Mucosa of gallbladder (tissue), 1 donor: ENCODE data around the gene ATF3. TPM values are rescaled to one million over a fixed set of nuclear protein-coding genes. Genes with fewer than 3 reads are reported as not detected.
"Not testable (repeated sequence)": the region's sequence is repeated elsewhere in the genome, so short reads cannot be mapped to it uniquely, and the experiment has no call there.

Experiments
- DNase-seq: peaks from one replicate; pipeline ENCODE4 v3.0.0-alpha.2; 2020; ENCODE audit warnings: low spot score
- total RNA-seq: library from RNA; stranded (reverse); gene quantifications from one replicate; pipeline ENCODE4 v1.2.1, GENCODE V29; 2021
- donor health status: DM: no; HTN: no; CAD: no.

Gene ATF3
- total RNA-seq, 1 donor from 2014 or later = 17.3 TPM

DNA sequence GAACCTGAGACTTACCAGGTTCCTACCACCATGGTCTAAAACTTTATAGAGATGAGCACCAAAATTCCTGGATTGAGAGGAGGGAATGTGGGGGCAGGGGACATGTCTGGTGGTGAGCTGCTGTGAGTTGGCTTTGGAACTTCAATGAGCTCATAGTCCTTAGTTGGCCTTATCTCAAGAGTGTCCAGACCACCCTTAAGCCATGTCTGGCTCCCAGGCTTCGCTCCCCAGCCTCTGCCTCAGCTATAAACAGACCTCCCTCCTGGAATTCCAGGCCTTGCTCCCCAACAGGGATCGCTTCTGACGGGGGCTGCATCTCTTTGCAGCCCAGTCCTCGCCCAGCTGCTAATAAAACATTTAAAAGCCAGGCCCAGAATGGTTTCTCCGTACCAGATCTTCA, 19.5 kb downstream of the ATF3 start:
- DNase-seq = no peak

DNA sequence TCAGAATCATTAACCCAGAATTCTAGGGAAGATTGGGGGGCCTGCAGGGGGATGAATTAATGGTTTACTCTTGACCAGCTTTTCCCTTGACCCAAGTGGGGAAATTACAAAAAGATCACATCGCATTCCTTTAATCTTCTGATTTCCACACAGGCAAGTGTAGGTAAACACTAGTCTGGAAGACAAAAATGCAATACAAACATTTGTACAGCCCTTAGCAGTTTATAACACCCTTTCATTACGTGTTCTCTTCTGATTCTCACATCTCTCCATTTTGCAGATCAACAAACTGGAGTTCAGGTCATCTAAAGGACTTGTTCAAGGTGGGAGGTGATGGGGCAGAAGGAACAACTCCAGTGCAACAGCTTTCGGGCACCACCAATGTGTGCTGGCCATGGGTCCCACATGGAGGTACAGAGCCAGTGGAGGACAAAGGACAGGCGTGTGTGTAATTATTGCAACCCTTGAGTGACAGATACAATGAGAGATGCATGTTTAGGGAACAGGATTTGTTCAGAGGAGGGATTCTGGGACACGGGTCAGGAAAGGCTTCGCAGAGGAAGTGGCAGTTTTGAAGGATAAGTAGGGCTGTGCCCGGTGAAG, 20.4 kb downstream of the ATF3 start:
- no peak for DNase-seq

DNA sequence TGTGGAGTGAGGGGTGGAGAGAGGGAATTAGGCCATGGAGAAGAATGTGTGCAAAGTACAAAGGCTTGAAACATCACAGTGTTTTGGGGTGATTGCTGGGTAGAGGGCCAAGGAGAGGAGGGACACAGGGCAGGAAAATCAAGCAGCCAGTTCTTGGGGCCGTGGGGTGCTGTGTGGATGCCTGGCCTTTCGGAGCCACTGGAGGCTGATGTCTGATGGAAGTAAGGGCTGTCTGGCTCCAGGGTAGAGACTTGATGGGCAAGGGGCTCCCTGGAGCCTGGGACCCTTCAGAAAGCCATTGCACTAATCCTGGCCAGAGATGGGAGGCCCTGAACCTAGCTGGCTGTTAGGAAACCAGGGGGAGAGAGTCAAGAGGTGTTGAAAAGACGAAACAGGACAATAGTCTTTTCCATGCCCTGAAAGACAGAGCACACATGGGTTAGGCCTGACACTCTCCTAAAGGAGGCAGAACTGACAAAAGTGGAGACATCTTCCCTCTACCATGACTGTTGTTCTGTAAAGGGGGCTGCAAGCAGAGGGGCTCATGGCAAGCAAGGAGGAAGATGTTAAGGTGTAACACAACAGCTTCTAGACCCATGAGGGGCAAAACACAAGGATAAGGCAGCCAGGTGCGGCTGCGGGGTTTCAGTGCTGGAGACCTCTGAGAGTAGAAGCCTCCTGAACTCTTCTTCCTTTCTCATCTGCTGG, 21.0 kb downstream of the ATF3 start:
- DNase-seq = no peak

DNA sequence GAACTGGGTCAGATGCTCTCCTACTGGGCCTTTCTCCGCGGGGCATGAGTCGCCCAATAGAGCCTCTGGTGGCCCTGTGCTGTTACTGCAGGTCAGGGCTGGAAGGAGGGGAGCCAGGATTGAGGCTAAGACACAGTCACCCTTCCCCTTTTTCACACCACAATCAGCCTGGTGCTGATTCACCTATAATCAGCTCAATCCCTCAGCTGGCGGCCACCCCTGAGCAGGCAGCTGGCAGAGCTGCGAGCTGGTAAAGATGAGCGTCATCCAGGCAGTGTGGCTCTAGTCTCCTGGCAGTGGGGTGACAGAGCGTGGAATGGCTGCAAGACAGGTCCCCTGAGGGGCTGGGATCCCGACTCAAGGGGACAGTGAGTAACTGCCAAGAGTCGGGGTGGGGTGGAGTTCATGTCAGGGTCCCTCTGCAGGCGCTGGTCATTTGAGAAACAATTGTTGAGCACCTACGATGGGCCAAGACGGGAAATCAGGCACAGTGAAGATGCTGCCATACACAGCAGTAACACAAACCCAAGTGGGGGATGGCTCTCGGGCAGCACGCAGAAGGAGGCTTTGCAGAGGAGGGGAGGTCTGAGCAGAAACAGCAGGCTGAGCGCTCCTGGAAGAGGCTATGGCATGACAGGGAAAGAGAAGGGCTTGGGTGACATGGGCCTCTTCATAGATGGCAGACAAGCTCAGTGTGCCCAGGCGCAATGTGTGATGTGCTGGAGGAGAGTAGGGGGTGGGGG, 21.8 kb downstream of the ATF3 start:
- peak; percentile 66 for DNase-seq

DNA sequence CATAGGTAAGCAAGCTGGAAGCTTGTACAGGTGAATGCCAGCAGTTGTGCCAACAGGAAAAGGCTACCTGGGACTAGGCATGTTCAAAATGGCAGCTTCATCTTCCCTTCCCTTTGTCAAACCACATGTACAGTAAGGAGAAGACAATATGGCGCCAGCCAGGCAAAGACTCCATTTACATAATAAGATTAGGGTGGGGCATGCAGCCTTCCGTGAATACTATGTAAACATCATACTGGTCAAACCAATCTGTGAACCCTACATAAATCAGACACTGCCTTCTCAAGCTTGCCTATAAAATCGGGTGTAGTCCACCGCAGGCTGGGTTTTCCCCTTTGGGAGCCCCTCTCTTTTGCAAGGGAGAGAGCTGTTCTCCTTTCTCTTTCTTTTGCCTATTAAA, 24.6 kb downstream of the ATF3 start:
- DNase-seq = no peak

DNA sequence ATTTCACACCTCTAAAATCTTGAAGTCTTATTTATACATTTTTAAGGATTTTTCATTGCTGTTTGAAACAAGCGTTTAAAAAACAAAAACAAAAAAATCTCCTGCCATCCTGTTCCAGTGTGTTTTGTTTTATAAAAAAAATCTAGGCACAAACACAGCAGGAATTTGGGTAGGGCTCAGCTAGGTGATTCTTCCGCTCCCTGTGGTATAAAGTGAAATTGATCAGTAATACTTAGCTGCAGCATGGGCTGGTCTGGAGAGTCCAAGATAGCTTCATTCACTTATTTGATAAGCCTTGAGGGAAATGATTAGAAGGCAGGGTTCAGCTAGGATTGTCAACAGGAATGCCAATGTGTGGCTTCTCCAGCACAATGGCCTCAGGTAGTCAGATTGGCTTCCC, 25.7 kb downstream of the ATF3 start:
- DNase-seq = no peak

DNA sequence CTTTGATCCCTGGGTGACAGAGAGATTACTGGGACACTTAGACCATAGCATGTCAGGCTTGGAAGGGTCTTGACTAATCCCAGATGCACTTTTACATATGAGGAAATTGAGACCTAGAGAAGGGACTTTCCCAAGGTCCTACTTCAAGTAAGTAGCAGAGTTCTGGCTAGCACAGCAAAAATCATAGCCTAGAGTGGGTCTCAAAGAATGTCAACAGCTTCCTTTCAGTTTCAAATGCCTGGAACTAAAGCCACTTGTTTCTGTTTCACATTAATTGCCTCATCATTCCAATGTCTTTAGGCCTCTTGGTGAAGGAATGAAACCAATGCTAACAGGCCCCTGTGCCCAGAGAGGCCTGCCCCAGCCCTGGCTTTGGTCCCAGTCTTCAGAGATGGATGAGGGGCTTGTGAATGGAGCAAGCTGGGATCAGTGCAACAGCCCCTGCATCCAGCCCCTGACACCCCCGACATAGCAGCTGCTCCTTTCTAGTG, 26.6 kb downstream of the ATF3 start:
- DNase-seq = no peak

DNA sequence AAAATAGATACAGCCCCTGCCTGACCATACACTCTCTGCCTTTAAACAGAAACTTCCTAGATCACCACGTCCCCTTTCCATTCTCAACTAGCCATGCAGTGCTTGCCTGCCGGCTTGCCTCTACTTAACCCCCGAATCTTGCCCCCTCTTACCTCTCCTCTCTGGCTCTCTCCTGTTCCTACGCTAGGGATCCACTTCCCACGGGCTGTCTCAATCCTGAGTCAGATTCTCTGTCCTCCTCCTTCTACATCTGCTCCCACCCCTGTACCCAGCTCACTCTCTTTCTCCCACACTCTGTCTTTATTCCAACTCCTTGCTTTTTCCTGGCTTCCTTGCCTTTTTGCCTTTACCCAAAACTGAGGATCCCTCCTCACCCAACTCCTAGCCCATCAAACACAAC, 29.3 kb downstream of the ATF3 start:
- DNase-seq = no peak

DNA sequence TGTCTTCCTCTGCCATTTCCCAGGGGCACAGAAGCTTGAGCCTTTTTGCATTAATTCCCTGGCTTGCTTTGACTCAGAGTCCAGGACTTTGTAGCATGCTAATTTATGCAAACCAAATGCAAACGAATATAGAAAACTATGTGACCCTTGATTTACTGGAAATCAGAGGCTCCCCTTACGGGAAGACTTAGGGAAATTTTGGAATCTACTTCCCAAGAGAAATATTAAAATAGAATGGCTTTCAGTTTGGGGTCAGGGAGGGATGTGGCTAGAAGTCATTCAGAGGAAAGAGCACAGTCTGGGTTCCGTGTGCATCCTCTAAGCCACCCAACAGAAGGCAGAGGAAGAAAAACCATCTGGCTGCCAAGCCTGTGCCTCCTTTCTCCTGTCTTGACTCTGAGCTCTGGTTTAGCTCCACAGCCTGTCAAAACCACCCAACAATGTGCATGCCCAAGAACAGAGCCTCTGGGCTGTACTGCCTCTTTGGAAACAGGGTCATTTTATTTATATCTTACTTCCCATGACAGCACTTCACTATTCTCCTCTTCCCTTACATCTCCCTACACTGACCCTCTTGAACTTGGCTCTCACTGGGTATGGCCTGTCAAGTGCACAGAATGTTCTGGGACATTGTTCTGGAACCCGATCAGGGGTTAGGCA, 30.1 kb downstream of the ATF3 start:
- DNase-seq = peak; percentile 32

DNA sequence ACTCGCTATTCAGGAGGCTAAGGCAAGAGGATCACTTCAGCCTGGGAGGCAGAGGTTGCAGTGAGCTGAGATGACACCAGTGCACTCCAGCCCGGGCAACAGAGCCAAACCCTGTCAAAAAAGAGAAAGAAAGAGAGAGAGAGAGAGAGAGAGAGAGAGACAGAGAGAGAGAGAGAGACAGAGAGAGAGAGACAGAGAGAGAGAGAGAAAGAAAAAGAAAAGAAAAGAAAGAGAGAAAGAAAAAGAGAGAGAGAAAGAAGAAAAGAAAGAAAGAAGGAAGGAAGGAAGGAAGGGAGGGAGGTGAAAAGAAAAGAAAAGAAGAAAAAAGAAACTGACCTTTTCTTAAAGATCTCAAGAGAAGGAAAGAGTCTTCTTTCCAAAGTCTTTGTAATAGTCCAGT, 31.0 kb downstream of the ATF3 start:
- DNase-seq = not testable (repeated sequence)

DNA sequence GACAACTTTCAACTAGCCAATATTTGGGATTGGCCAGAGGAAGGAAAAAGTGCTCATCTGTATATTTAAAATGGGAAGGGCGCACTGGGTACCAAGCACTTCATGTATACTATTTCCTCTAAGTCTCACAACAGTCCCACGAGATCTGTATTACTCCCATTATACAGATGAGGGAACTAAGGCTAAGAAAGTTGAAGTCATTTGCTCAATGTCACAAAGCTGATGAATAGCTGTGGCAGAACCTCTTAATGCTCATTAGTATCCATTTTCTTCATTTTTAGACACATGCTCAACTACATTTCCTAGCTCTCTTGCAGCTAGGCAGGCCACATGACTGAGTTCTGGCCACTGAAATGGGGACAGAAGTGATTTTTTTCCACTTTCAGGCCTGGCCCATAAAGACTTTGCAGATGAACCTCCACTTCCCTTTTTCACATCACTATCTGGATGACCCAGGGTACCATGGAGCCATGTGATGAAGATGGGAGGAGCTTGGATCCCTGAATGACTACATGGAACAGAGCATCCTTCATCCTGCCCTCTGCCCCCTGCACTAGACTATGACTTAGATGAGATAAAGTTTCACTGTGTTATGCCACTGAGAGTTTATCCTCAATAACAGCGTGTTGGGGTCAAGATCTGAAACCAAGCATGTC, 31.8 kb downstream of the ATF3 start:
- no peak for DNase-seq

DNA sequence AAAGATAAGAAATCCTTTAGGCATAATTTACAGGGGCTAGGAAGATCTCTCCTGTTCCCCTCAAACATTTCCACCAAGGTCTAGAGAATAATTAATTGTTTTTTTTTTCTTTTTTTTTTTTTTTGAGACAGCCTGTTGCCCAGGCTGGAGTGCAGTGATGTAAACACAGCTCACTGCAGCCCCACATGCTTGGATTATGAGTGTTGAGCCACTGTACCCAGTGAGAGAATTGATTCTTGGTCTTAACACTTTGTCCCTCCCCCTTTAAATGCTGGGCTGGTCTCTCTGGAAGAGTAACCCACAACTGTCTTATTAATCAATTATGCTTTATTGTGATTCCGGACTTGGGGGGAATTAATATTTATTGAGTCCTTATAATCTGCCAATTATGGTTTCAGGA, 33.4 kb downstream of the ATF3 start:
- DNase-seq = no peak

DNA sequence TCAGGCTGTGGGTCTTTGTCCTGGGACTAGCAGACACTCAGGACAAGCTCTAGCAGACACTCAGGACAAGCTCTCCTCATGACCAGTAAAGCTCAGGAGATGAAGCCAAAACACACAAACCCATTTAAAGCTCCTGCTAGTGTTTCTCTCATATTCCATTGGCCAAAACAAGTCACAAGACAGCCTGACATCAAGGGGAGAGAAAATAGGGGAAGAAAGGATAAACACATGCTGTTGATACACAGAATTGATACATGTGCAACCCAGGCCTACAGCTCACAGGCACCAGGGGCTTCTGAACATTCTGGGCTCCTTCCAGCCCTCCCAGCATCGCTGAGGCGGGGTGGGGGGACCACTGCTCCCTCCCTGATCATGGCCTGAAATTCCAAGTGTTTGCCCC, 35.3 kb downstream of the ATF3 start:
- no peak for DNase-seq

DNA sequence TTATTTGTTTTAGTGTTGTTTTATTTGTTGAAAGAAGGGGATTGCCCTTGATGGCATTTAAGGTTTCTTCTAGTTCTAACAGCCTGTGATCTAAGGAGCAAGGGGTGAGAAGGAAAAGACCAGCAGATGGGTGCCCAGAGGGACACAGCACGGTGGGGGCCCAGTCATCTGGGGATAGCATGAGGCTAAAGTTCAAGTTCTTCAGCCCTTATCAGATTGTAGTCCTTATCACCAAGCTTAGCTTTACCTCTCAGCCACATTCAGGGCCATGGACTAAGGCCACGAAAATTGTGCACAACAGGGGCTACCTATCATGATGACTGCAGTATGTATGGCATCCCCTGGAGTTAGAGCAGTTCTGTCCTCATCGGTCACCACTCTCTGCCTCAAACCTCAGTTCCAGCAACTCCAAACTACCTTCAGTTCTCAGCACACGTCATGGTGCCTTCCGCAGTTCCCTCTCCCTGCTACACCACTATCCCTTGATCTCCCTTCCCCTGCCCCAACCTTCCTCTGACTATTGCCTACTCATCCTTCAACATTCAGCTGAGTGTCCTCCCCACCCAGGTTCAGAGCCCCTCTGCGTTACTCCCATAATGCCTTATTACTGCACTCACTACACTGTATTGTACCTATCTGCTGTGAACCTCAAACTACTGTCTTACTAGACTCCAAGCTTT, 36.4 kb downstream of the ATF3 start:
- DNase-seq = no peak

DNA sequence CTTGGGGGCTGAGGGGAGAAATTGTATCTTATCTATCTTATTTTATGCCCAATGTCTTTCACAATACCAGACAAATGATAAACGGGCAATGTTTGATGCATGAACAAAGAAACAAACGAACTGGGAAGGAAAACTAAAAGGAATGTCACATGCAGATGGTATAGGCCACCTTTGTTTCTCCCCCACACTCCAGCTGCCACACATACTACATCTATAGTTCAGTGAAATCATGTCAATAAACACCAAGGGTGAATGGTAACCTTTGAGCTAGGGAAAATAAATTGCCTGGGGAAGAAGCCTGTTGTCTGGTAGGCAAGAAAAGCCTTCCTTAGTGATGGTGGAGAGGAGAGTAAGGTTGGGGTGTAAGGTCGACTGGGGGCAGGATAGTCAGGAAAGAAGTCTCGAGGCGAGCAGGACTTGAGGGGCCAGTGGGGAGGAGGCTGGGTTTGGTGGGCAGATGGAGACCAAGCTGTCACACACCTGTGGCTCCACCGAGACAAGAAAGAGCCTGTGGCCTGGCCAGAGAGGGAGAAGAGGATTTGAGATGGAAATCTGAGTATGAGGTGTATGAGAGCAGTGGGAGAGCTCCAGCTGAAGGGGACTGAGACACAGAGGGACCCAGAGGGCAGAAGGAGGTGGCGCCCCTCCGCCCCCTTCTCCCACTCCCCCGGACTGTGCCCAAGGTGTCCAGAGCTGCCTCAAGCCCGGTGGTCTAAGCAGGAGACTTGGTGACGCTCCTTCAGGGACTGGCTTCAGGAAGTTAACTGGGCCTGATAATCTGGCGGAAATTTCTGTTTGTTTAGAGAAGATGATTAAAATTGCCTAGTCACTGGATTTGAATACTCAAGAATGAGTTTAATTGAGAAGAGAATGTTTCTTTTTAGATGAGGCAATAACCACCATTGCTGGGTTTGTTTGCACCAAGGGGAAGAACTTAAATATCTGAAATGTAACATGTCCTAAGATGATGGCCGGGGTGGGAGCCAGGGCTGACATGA, 37.3 kb downstream of the ATF3 start:
- no peak for DNase-seq

DNA sequence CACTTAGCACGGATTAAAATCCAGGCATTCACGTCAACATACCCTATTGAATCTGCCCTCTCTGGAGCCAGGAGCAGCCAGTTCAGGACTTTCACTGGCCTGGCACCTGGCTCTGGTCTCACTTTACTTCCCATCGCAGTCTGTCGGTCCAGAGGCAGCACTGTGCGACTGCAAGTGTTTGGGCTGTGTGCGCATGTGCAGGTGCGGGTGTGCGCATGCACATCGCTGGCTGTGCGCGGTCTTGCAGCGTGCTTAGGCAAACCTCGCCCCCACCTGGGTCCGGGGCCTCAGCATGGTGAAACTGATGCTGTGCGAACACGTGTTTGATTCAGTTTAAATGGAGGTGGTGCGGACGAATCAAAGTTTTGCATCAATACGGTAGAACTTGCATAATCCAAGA, 38.0 kb downstream of the ATF3 start:
- DNase-seq = no peak

DNA sequence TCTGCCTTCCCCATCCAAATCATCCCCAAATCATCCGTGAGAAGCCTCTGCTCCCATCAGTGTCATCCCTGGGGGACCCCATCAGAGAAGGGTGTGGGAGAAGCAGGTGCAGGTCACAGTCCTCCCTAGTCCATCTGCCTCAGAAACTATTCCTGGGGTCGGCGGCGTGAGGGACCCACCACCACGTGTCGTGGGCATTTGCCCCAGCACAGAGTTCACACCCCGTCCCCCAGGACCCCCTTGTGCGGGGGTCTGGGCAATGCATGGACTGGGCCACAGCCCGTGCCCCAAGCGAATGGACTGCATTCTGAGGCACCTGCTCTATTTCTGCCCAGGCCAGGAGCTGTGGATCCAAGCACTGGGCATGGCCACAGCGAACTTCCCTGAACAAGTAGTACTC, 38.4 kb downstream of the ATF3 start:
- DNase-seq = no peak

DNA sequence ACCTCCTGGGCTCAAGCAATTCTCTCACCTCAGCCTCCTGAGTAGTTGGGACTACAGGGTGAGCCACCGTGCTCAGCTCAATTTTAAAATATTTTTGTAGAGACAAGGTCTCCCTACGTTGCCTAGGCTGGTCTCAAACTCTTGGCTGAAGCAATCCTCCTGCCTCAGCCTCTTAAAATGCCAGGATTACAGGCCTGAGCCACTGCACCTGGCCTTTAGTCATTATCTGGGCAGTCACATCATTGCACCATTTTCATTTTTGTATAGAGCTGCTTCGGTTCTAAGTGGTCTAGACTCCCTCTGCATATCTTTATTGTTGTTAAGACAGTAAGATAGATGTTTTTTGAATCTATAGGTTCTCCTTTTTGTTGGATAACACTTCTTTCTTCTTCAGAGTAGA, 39.9 kb downstream of the ATF3 start:
- DNase-seq = no peak

DNA sequence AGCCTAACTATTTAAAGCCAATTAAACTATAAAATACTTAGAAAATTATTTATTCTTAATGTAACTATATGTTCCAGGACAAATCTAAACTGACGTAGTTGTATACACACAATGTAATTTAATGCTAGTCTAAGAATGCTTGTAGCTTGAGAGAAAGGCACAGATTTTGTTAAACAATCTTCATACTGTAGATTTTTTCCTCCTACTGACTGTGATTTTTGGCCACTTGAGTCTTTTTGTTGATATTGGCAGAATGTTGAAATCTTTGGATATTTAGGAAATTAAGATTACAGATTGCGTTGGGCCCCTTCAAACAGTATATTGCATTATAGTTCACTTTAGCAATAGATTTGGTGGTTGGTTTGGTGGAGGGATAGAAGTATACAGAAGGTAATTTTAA, 40.5 kb downstream of the ATF3 start:
- DNase-seq = no peak

DNA sequence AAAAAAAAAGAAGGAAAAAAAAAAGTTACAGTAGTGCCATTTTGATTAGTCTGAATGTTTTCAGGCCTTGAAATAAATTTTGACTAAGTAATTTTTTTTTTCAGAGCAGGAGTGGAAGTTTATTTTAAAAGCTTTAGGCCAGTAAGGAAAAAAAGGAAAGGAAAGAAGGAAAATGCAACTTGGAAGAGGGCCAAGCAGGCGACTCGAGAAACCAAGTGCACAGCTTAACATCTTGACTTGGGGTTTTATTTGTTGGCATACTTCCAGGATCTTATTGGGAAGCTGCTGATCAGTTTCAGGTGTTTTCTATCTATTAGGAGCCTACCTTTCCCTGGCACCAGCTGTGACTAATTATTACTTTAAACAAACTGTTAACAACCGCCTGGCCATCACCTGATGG, 41.7 kb downstream of the ATF3 start:
- DNase-seq = no peak
